ENCODE data around the gene C16orf89.

DNA sequence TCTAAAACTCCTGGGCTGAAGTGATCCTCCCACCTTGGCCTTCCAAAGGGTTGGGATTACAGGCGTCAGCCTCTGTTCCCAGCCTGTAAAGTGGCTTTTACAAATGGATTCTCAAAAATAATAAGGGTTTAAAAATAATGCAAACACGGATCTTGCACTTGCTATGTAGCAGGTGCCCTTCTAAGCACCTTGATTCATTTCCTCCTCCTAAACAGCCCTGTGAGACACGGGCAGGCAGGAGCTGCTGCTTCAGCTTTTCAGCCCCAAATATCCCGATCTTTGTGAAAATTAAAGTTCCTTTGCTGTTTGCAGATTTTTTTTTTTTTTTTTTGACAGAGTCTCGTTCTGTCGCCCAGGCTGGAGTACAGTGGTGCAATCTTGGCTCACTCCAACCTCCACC is 63.8 kb downstream of the C16orf89 start:
- TF ChIP-seq, protein P1, sequence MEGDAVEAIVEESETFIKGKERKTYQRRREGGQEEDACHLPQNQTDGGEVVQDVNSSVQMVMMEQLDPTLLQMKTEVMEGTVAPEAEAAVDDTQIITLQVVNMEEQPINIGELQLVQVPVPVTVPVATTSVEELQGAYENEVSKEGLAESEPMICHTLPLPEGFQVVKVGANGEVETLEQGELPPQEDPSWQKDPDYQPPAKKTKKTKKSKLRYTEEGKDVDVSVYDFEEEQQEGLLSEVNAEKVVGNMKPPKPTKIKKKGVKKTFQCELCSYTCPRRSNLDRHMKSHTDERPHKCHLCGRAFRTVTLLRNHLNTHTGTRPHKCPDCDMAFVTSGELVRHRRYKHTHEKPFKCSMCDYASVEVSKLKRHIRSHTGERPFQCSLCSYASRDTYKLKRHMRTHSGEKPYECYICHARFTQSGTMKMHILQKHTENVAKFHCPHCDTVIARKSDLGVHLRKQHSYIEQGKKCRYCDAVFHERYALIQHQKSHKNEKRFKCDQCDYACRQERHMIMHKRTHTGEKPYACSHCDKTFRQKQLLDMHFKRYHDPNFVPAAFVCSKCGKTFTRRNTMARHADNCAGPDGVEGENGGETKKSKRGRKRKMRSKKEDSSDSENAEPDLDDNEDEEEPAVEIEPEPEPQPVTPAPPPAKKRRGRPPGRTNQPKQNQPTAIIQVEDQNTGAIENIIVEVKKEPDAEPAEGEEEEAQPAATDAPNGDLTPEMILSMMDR (conservative IDR thresholded peaks at IDR 0.05) = no peak
- TF ChIP-seq EZH2 (IDR thresholded peaks at IDR 0.05; ENCODE audit: low read depth) = no peak

Data from PC-9 (cell line).